Psoas muscle (tissue), 8 donors: ENCODE results near the gene MED14. TPM values are rescaled to one million over a fixed set of nuclear protein-coding genes. Genes with fewer than 3 reads are reported as not detected.

Experiments used
- ATAC-seq, 4 donors: fragments of 200-7000 bp; cut with Tn5 transposase; one replicate each; pipeline ENCODE4 v1.9.1; 2020; ENCODE audit warnings: moderate library complexity in 3 of 4, mild to moderate bottlenecking in 2 of 4
- DNase-seq, 2 donors: peaks; one replicate each; pipeline ENCODE4 v3.0.0-alpha.2; 2020
- H3K27ac ChIP-seq: fragments of 200-600 bp; one replicate; pipeline ENCODE4 v1.8.0; 2022
- H3K27me3 ChIP-seq, 3 donors: fragments of 200-600 bp in 1 of 3; one replicate each; pipeline versions ENCODE4 v1.6.1 to v1.8.0; 2013 to 2022; ENCODE audit warnings: low read length in 2 of 3, mild to moderate bottlenecking in 2 of 3, moderate library complexity in 1 of 3; ENCODE audit not compliant: insufficient read depth in 3 of 3
- H3K36me3 ChIP-seq, 2 donors: fragments of 200-600 bp in 1 of 2; one replicate each; pipeline versions ENCODE4 v1.6.1 to v1.8.0; 2013 to 2022; ENCODE audit warnings: low read depth in 1 of 2, mild to moderate bottlenecking in 1 of 2, moderate library complexity in 1 of 2; ENCODE audit not compliant: insufficient read depth in 1 of 2
- H3K4me1 ChIP-seq: fragments of 200-600 bp; one replicate; pipeline ENCODE4 v1.8.0; 2022
- H3K4me3 ChIP-seq: fragments of 200-600 bp; one replicate; pipeline ENCODE4 v1.8.0; 2022; ENCODE audit warnings: mild to moderate bottlenecking
- H3K9me3 ChIP-seq: fragments of 200-600 bp; one replicate; pipeline ENCODE4 v1.8.0; 2022
- WGBS, 3 donors: extraction: QIAGEN DNeasy Blood & Tissue Kit; methylation state at CpG; one replicate each; pipeline versions ENCODE4 v1.1.6 to v1.1.7; 2013; 5-methylcytosine and 5-hydroxymethylcytosine counted together
- intact Hi-C, 2 donors: fragments of 100-400 bp; cut with DNase I; formaldehyde crosslinking; loops; one replicate each; pipeline versions ENCODE4 v1.11.0 to v1.14.2; 2022
- polyA plus RNA-seq, 3 donors: library from polyadenylated mRNA; stranded (reverse); fragments of 200-250 nt; gene quantifications; one replicate each; pipeline ENCODE4 v1.2.3, GENCODE V29; 2013
- total RNA-seq, 4 donors: library from RNA; stranded (reverse); fragmentation: NEBNext Ultra II Directional in 2 of 4; extraction: Animal tissue kit (Norgen Biotek cat#: 25700) in 2 of 4; gene quantifications; one replicate each; pipeline versions ENCODE4 v1.2.1 to v1.2.4, GENCODE V29; 2021 to 2023
- TF ChIP-seq, protein P1 (sequence below): fragments of 200-600 bp; IDR thresholded peaks from one replicate; pipeline ENCODE4 v1.8.0; 2022; ENCODE audit warnings: antibody characterized with exemption
- donor health status: healthy with polysubstance abuse.
- donor health status: DM: no; HTN: no; CAD: no; lungs with moderate emphysema.
- donor health status: Bipolar disorder and iron deficiency.
- donor health status: healthy.
- donor health status: DM: yes; HTN: yes; CAD: no.
- donor health status: DM: no; HTN: no; CAD: no.
- donor health status: DM: no; HTN: no; CAD: no.
- donor health status: DM: yes; HTN: yes; CAD: no.

MED14 gene
- total and polyA plus RNA-seq, 7 donors = 10.7 to 63.2 (median 46.6) TPM

DNA sequence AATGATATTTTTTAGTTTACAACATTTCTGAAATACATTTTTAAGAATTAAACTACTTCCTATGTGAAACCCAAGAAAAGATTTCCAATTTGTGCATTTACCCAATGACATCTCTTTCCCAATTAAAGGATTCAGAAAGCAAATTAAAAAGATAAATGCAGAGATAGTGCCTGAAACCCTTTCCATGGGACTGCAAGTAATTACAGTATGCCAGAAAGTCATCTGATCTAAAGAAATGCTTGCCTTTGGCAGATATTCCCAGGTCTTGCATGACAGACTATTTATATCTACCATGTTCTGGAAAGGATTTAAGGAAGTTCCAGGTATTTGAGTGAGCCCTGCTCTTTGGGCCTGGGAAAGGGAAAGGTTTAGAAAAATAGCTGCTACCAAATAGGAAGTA is 46.4 kb downstream of the MED14 start:
- ATAC-seq = peak; percentile 52 to 75 (median 68)
- peaks cover 0 to 26% of the 10 kb centered on the region in 2 donors for H3K36me3 ChIP-seq
- peaks cover 51% of the 10 kb centered on the region for H3K4me1 ChIP-seq
- H3K27me3 ChIP-seq = no peaks in the 10 kb centered on the region
- intact Hi-C loops = no loop called here
- no peaks in the 10 kb centered on the region for H3K9me3 ChIP-seq
- TF ChIP-seq, protein P1, sequence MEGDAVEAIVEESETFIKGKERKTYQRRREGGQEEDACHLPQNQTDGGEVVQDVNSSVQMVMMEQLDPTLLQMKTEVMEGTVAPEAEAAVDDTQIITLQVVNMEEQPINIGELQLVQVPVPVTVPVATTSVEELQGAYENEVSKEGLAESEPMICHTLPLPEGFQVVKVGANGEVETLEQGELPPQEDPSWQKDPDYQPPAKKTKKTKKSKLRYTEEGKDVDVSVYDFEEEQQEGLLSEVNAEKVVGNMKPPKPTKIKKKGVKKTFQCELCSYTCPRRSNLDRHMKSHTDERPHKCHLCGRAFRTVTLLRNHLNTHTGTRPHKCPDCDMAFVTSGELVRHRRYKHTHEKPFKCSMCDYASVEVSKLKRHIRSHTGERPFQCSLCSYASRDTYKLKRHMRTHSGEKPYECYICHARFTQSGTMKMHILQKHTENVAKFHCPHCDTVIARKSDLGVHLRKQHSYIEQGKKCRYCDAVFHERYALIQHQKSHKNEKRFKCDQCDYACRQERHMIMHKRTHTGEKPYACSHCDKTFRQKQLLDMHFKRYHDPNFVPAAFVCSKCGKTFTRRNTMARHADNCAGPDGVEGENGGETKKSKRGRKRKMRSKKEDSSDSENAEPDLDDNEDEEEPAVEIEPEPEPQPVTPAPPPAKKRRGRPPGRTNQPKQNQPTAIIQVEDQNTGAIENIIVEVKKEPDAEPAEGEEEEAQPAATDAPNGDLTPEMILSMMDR = no peak
- H3K4me3 ChIP-seq = no peak overlapping the region
- peak overlapping the region; percentile 78 for H3K27ac ChIP-seq
- DNase-seq = no peak

DNA sequence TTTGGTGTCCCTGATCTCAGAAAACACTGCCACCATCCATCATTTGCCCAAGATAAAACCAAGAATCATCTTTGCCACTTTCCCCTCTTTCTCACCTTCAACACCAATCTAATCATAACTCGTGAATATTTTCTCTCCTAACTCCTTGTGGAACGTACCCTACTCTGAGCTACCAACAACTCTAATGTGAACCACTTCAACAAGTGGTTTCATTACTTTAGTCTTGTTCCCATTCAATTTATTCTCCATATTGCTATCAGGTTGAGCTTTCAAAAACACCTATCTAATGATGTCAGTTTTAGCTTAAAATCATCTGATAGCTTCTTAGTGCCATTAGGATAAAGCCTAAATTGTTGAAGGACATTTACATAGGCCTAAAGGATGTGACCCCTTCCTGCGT is 48.2 kb downstream of the MED14 start:
- TF ChIP-seq, protein P1 = no peak
- DNase-seq (no peak), ATAC-seq (no peak)
- Histone ChIP-seq H3K9me3 (no peaks in the 10 kb centered on the region), H3K36me3 (peaks cover 0 to 32% of the 10 kb centered on the region in 2 donors), H3K27ac (peak overlapping the region; percentile 21), H3K4me1 (peaks cover 51% of the 10 kb centered on the region), H3K27me3 (no peaks in the 10 kb centered on the region), H3K4me3 (no peak overlapping the region)
- 64 to 81% (median 71%) methylated on average over 3 of the region's 3 CpGs for WGBS, 3 donors
- intact Hi-C loops = no loop called here

DNA sequence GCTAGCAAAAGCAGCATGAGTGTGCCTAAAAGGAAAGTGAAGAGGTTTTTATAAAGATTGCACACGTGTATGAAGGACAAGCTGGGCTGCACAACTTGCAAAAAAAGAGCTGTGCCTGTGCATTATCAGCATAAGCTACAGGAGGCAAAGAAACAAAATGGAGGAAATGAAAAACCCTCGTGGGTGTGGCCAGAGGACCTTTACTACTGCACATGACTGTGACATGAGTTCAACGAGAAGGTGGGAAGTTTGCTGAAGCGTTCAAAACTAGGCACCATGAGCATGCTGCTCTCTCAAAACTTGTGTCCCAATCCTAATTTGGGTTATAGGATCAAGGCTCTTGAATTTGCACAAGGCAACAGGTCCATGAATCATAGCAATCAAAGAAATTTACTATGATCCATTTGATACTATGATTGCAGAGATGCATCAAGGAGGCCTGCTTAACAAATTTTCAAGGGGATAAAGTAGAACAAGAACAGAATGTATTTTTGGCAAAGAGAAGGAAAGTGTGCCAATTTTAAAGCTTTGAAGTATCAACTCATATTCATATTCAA is 49.9 kb downstream of the MED14 start:
- Histone ChIP-seq H3K27ac (peak overlapping the region; percentile 7), H3K4me3 (no peak overlapping the region), H3K9me3 (no peaks in the 10 kb centered on the region), H3K4me1 (peaks cover 51% of the 10 kb centered on the region), H3K36me3 (peaks cover 0 to 36% of the 10 kb centered on the region in 2 donors), H3K27me3 (no peaks in the 10 kb centered on the region)
- ATAC-seq = peak in 3 of 4 donors; percentile 22 to 61 (median 29)
- 30 to 47% (median 38%) methylated on average over 4 of the region's 4 CpGs for WGBS, 3 donors
- TF ChIP-seq, protein P1 = no peak
- no peak for DNase-seq
- intact Hi-C loops = no loop called here

DNA sequence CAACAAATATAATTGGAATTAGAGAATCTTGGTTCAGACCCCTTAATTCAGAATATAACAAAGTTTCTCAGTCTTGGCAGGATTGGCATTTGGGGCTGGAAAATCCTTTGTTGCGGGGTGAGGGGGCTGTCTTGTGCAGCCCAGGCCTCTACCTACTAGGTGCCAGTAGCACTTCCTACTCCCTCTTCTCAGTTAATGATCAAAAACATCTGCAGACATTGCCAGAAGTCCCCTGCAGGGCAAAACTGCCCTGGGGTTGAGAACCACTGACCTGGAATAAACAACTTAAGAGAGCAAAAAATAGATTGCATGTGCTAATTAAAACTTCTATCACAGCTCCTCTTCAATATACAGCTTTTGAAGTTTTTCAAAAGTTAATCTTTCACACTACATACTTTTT is 51.2 kb downstream of the MED14 start:
- Histone ChIP-seq H3K4me1 (peaks cover 42% of the 10 kb centered on the region), H3K36me3 (peaks cover 0 to 49% of the 10 kb centered on the region in 2 donors), H3K27me3 (no peaks in the 10 kb centered on the region), H3K9me3 (no peaks in the 10 kb centered on the region), H3K4me3 (no peak overlapping the region), H3K27ac (no peak overlapping the region)
- ATAC-seq (no peak), DNase-seq (no peak)
- intact Hi-C loops = no loop called here
- TF ChIP-seq, protein P1 = no peak
- WGBS, 3 donors = 90 to 100% (median 93%) methylated on average over 1 of the region's 1 CpG

DNA sequence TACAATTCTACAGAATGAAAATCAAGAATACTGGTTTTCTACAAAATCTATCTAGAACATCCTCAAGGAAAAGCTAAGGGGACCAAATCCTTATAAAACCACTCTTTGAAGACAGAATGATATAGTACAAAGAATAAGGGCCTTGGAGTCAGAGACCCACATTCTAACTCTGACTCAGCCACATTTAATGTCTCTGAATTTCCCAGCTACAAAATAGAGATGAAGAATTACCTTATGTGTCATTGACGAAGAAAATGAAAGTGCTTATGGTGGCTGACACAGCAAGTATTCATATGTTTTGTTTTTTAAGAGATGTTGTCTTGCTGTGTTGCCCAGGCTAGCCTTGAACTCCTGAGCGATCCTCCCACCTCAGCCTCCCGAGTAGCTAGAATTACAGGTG is 52.1 kb downstream of the MED14 start:
- peaks cover 34% of the 10 kb centered on the region for H3K4me1 ChIP-seq
- TF ChIP-seq, protein P1 = no peak
- H3K4me3 ChIP-seq = no peak overlapping the region
- H3K27me3 ChIP-seq = no peaks in the 10 kb centered on the region
- intact Hi-C loops = no loop called here
- H3K27ac ChIP-seq = no peak overlapping the region
- ATAC-seq = no peak
- 95 to 97% (median 96%) methylated on average over 3 of the region's 3 CpGs for WGBS, 3 donors
- H3K9me3 ChIP-seq = no peaks in the 10 kb centered on the region
- no peak for DNase-seq
- peaks cover 0 to 51% of the 10 kb centered on the region in 2 donors for H3K36me3 ChIP-seq
